K562 (cell line): Measurements from ENCODE around the gene HMG20B. TPM values are rescaled to one million over a fixed set of nuclear protein-coding genes. Genes with fewer than 3 reads are reported as not detected.

Source experiments
- ARID3A ChIP-seq: IDR thresholded peaks from 2 replicates; pipeline ENCODE4 v1.6.1; 2012; ENCODE audit warnings: low read depth, low read length, improper control_type of control experiment, borderline replicate concordance
- ARID4B ChIP-seq: sonication (generic); formaldehyde crosslinking; IDR thresholded peaks from 2 replicates; pipeline ENCODE4 v1.8.0; 2022; ENCODE audit warnings: mild to moderate bottlenecking, missing genetic modification reagents
- ASH1L ChIP-seq: fragments of 450-650 bp; IDR thresholded peaks from 2 replicates; pipeline ENCODE4 v1.6.1; 2018; ENCODE audit warnings: borderline replicate concordance, mild to moderate bottlenecking, low read depth; ENCODE audit not compliant: partially characterized antibody
- CCNT2 ChIP-seq: IDR thresholded peaks from 2 replicates; pipeline ENCODE4 v1.6.1; 2011; ENCODE audit warnings: borderline replicate concordance, low read depth, mild to moderate bottlenecking, moderate library complexity, mixed read lengths, low read length; ENCODE audit not compliant: insufficient read length; ENCODE audit errors: extremely low read depth
- COPS2 ChIP-seq: fragments of 450-650 bp; conservative IDR thresholded peaks from 2 replicates; pipeline ENCODE4 v1.6.1; 2016; ENCODE audit warnings: mild to moderate bottlenecking, moderate library complexity
- ESRRA ChIP-seq: fragments of 450-650 bp; IDR thresholded peaks from 2 replicates; pipeline ENCODE4 v1.6.1; 2014; ENCODE audit warnings: low read depth, mild to moderate bottlenecking, moderate library complexity, borderline replicate concordance
- FOSL1 ChIP-seq: fragments of 200-800 bp; sonication (Bioruptor generic); conservative IDR thresholded peaks from 2 replicates; pipeline ENCODE4 v1.6.1; 2016; ENCODE audit warnings: missing genetic modification characterization, missing compliant biosample characterization
- FOXA1 ChIP-seq: fragments of 450-650 bp; IDR thresholded peaks from 2 replicates; pipeline ENCODE4 v1.6.1; 2016; ENCODE audit warnings: mild to moderate bottlenecking, borderline replicate concordance
- FOXO4 ChIP-seq: fragments of 450-650 bp; formaldehyde crosslinking; IDR thresholded peaks from 2 replicates; pipeline ENCODE4 v1.4.0; 2020; ENCODE audit warnings: mild to moderate bottlenecking, moderate library complexity
- HDAC2 ChIP-seq: fragments of 450-650 bp; IDR thresholded peaks from 2 replicates; pipeline ENCODE4 v1.6.1; 2016; ENCODE audit warnings: mild to moderate bottlenecking
- HDGF ChIP-seq: fragments of 450-650 bp; IDR thresholded peaks from 2 replicates; pipeline ENCODE4 v1.6.1; 2016
- KAT8 ChIP-seq: fragments of 450-650 bp; IDR thresholded peaks from 2 replicates; pipeline ENCODE4 v1.6.1; 2016; ENCODE audit warnings: low read depth, mild to moderate bottlenecking
- MED1 ChIP-seq: sonication (generic); formaldehyde crosslinking; IDR thresholded peaks from 2 replicates; pipeline ENCODE4 v1.8.1; 2023; ENCODE audit warnings: missing genetic modification reagents, borderline replicate concordance
- PHTF2 ChIP-seq: fragments of 250-450 bp; sonication (Bioruptor Pico); IDR thresholded peaks from 2 replicates; pipeline ENCODE4 v1.5.0; 2021; ENCODE audit warnings: mild to moderate bottlenecking
- PTTG1 ChIP-seq: fragments of 450-650 bp; IDR thresholded peaks from 2 replicates; pipeline ENCODE4 v1.6.1; 2016; ENCODE audit warnings: low read depth, mild to moderate bottlenecking, missing genetic modification characterization, missing compliant biosample characterization
- TCF7 ChIP-seq: sonication (generic); IDR thresholded peaks from 2 replicates; pipeline ENCODE4 v1.6.1; 2016; ENCODE audit warnings: antibody characterized with exemption, borderline replicate concordance
- ZNF146 ChIP-seq: IDR thresholded peaks from one replicate; pipeline ENCODE4 v1.6.1; 2018; ENCODE audit warnings: missing compliant biosample characterization; ENCODE audit not compliant: unreplicated experiment
- ZNF232 ChIP-seq: sonication (generic); formaldehyde crosslinking; IDR thresholded peaks from 2 replicates; pipeline ENCODE4 v1.8.0; 2022; ENCODE audit warnings: mild to moderate bottlenecking, missing genetic modification reagents
- ZNF707 ChIP-seq: fragments of 250-450 bp; sonication (Bioruptor Pico); conservative IDR thresholded peaks from 2 replicates; pipeline ENCODE4 v1.8.0; 2022; ENCODE audit warnings: inconsistent platforms, mild to moderate bottlenecking, moderate library complexity
- ZNF766 ChIP-seq: fragments of 200-800 bp; sonication (Bioruptor generic); conservative IDR thresholded peaks from 2 replicates; pipeline ENCODE4 v1.6.1; 2016; ENCODE audit warnings: missing genetic modification characterization, missing compliant biosample characterization
- polyA plus RNA-seq, 8 experiments: library from polyadenylated mRNA; depleted of rRNA in 4 of 8; stranded (reverse) in 5 of 8; unstranded in 3 of 8; fragments of >200 nt; fragmentation: Nextera tagmentation in 2 of 8; fragmentation: Illumina TruSeq in 1 of 8; extraction: Ambion mirVana in 2 of 8; extraction: Trizol in 1 of 8; gene quantifications; 2 replicates each; pipeline versions ENCODE4 v1.2.1 to v1.2.3, GENCODE V29; 2011 to 2014; ENCODE audit warnings: inconsistent platforms in 1 of 8, missing spikeins in 1 of 8
- total RNA-seq, 7 experiments: library from RNA; depleted of rRNA in 6 of 7; stranded (reverse); fragments of >200 nt in 6 of 7; fragmentation: Illumina TruSeq in 2 of 7; extraction: Trizol in 2 of 7; gene quantifications; 2 replicates each; pipeline versions ENCODE4 v1.2.1 to v1.2.3, GENCODE V29; 2011 to 2021; ENCODE audit warnings: low replicate concordance in 1 of 7

The HMG20B gene
- total and polyA plus RNA-seq, 9 of the 15 experiments (the other 6 are each of a cell fraction or from before 2014, with no cell fraction given) = 0.35 to 172 (median 38.6) TPM

- TF ChIP-seq ARID4B (CRISPR knock-in tag) = peak; percentile 90
- TF ChIP-seq FOSL1 (tag) = no peak
- TF ChIP-seq CCNT2 = peak; percentile 75
- no peak for TF ChIP-seq KAT8
- peak; percentile 54; the same call in 1 of the 2 replicates for TF ChIP-seq ESRRA
- TF ChIP-seq HDGF = no peak
- TF ChIP-seq ARID3A = no peak
- no peak for TF ChIP-seq FOXA1
- TF ChIP-seq MED1 = no peak
- no peak for TF ChIP-seq ASH1L
- no peak for TF ChIP-seq TCF7
- no peak; the same call in 1 of the 2 replicates for TF ChIP-seq HDAC2
- no peak for TF ChIP-seq COPS2
- TF ChIP-seq PTTG1 (tag) = no peak
- TF ChIP-seq ZNF232 (CRISPR knock-in tag) = peak; percentile 75; the same call in 1 of the 2 replicates
- no peak for TF ChIP-seq FOXO4 (CRISPR knock-in tag)
- no peak for TF ChIP-seq PHTF2
- TF ChIP-seq ZNF707 (CRISPR knock-in tag) = no peak
- TF ChIP-seq ZNF766 (CRISPR knock-in tag) = peak; percentile 63; the same call in 1 of the 2 replicates
- TF ChIP-seq ZNF146 = no peak
These were observed 54.0 kb downstream of the HMG20B start, which contains the start of gene CACTIN (continued) for GRCh38 chr19:3626473-3627350.
